Measurements from ENCODE around the gene C19orf73. TPM values are rescaled to one million over a fixed set of nuclear protein-coding genes. Genes with fewer than 3 reads are reported as not detected.
"Not testable (repeated sequence)": the region's sequence is repeated elsewhere in the genome, so short reads cannot be mapped to it uniquely, and the experiment has no call there.

The C19orf73 gene
- total and polyA plus RNA-seq, 3 experiments from 2014 or later, result 1.4 to 3.1 (median 2.5) TPM

DNA sequence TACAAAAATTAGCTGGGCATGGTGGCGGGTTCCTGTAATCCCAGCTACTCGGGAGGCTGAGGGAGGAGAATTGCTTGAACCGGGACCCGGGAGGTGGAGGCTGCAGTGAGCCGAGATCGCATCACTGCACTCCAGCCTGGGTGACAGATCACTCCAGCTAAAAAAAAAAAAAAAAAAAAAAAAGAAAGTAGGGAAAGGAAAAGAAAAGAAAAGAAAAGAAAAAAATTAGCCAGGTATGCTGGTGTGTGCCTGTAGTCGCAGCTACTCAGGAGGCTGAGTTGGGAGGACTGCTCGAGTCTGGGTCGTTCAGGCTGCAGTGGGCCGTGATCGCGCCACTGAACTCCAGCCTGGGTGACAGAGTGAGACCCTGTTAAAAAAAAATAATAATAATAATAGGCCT is 8.3 kb upstream of the C19orf73 start:
- H3K27ac ChIP-seq (ENCODE audit: low read depth, low read length); H3K36me3 ChIP-seq (ENCODE audit: insufficient read depth, low read length); H3K36me3 Mint-ChIP-seq; H3K27me3 ChIP-seq (ENCODE audit: insufficient read depth, low read length, poor library complexity, severe bottlenecking); H3K4me3 ChIP-seq (ENCODE audit: low read length); H3K9me3 Mint-ChIP-seq; H3K27me3 Mint-ChIP-seq; H3K9me3 ChIP-seq (ENCODE audit: low read length); DNase-seq: not testable (repeated sequence)
- Mint-ChIP-seq H3K4me1 (peaks cover 11 to 15% (median 14%) of the 10 kb centered on the region in 3 donors), H3K27ac (peak overlapping the region in 1 of 8 donors; percentile 66), H3K4me3 (peak overlapping the region in 1 of 7 donors; percentile 92)
- H3K4me1 ChIP-seq (ENCODE audit: insufficient read depth, low read length), result peaks cover 12% of the 10 kb centered on the region
- POLR2A ChIA-PET, result interaction anchor here (1.8 to 2.9 kb wide), 2 partner anchors 13 to 134 kb away, joined by 5 to 15 read pairs; partner anchors contain the start of genes GYS1, LIN7B and RUVBL2
- CTCF ChIA-PET, result interaction anchor here (0.7 to 3.9 kb wide), 11 partner anchors 8 to 332 kb away, joined by 3 to 16 read pairs (median 4); partner anchors contain the start of genes GYS1, LIN7B, PPFIA3 and RUVBL2

DNA sequence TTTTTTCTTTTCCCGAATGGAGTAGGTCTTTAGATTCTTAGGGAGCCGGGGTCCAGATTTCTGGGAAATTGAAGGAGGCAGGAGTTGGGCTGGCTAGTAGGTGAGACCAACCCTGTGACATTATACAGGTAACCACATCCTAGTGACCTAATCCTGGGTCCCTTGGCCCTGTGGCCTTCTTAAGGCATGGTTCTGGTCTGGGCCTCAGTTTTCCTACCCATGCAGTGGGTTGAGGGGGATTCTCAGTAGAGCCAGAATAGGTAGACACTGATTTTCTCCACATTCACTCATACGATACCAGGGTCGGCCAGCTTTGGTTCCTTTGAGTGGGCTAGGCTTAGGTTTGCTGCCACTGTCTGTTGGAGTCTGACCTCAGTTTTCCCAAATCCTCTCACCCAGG is 7.6 kb upstream of the C19orf73 start:
- H3K4me1 ChIP-seq (ENCODE audit: insufficient read depth, low read length), result peaks cover 12% of the 10 kb centered on the region
- Mint-ChIP-seq H3K4me3 (no peak overlapping the region), H3K9me3 (no peaks in the 10 kb centered on the region), H3K36me3 (no peaks in the 10 kb centered on the region), H3K27ac (no peak overlapping the region), H3K4me1 (peaks cover 11 to 15% (median 14%) of the 10 kb centered on the region in 3 donors), H3K27me3 (peaks cover 0 to 3% of the 10 kb centered on the region in 2 donors)
- no peak overlapping the region for H3K27ac ChIP-seq (ENCODE audit: low read depth, low read length)
- no peak overlapping the region for H3K4me3 ChIP-seq (ENCODE audit: low read length)
- H3K9me3 ChIP-seq (ENCODE audit: low read length), result no peaks in the 10 kb centered on the region
- ChIA-PET POLR2A (interaction anchor here (2.9 kb wide), 1 partner anchor 12 kb away, joined by 15 read pairs; the partner anchor contains the start of gene LIN7B), CTCF (interaction anchor here (0.7 to 1.7 kb wide), 3 partner anchors 13 to 305 kb away, joined by 3 to 5 read pairs (median 4); partner anchors contain the start of gene LIN7B)
- H3K27me3 ChIP-seq (ENCODE audit: insufficient read depth, low read length, poor library complexity, severe bottlenecking), result no peaks in the 10 kb centered on the region
- no peaks in the 10 kb centered on the region for H3K36me3 ChIP-seq (ENCODE audit: insufficient read depth, low read length)
- no peak for DNase-seq

DNA sequence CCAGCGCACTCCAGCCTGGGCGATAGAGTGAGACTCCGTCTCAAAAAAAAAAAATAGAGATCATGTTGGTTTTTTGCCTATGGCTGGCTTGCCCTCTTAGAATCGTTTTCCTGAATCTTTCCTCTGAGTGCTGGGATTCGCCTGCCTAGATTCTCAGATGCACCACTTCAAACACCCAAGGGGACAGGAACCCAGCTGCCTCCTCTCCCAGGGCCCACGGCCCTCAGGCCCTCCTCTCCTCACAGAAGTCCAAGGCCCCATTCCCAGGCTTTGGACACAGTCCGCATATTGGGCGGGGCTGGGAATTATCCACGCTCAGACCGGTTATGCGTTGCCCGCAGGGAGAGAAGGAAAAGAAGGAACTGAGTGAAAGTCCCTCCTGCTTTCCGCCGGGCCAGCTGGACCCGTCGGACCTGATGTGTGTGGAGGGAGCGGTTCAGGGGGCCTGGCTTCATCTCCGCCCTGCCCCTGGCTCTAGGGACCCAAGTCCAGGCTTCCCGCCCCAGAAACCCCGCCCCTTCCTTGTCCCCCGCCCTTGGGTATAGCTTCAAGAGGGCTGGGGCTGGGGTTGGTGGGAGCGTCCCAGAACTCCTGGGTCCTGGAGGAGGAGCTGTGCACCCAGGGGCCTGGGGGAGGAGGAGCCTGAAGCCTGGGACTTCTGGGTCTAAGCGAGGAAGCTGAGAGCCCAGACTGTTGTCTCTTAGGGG is 6.2 kb upstream of the C19orf73 start:
- Histone ChIP-seq H3K4me1 (ENCODE audit: insufficient read depth, low read length) (peaks cover 12% of the 10 kb centered on the region), H3K4me3 (ENCODE audit: low read length) (no peak overlapping the region), H3K27me3 (ENCODE audit: insufficient read depth, low read length, poor library complexity, severe bottlenecking) (no peaks in the 10 kb centered on the region), H3K9me3 (ENCODE audit: low read length) (no peaks in the 10 kb centered on the region), H3K36me3 (ENCODE audit: insufficient read depth, low read length) (no peaks in the 10 kb centered on the region), H3K27ac (ENCODE audit: low read depth, low read length) (no peak overlapping the region)
- POLR2A ChIA-PET, result interaction anchor here (0.5 kb wide), 1 partner anchor 8 kb away, joined by 3 read pairs; no protein-coding TSS in a partner anchor
- Mint-ChIP-seq H3K9me3 (no peaks in the 10 kb centered on the region), H3K4me1 (peaks cover 19 to 24% (median 21%) of the 10 kb centered on the region in 3 donors), H3K27me3 (peaks cover 0 to 3% of the 10 kb centered on the region in 2 donors), H3K27ac (no peak overlapping the region), H3K4me3 (no peak overlapping the region), H3K36me3 (no peaks in the 10 kb centered on the region)
- DNase-seq, result no peak
- CTCF ChIA-PET, result interaction anchor here (0.8 to 1.4 kb wide), 4 partner anchors 10 to 132 kb away, joined by 3 to 4 read pairs (median 3); partner anchors contain the start of genes GYS1 and RUVBL2

DNA sequence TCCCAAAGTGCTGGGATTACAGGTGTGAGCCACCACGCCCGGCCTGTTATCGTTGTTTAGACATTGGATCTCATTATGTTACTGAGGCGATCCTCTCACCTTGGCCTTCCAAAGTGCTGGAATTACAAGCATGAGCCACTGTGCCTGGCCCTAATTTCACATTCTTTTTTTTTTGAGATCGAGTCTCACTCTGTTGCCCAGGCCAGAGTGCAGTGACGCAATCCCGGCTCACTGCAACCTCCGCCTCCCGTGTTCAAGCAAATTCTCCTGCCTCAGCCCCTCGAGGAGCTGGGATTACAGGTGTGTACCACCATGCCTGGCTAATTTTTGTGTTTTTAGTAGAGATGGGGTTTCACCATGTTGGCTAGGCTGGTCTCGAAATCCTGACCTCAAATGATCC is 4.3 kb upstream of the C19orf73 start:
- H3K4me3 ChIP-seq (ENCODE audit: low read length); H3K27me3 ChIP-seq (ENCODE audit: insufficient read depth, low read length, poor library complexity, severe bottlenecking); CTCF ChIA-PET; H3K36me3 ChIP-seq (ENCODE audit: insufficient read depth, low read length); H3K9me3 ChIP-seq (ENCODE audit: low read length); H3K9me3 Mint-ChIP-seq; H3K27ac ChIP-seq (ENCODE audit: low read depth, low read length); DNase-seq; POLR2A ChIA-PET; H3K27ac Mint-ChIP-seq; H3K4me1 ChIP-seq (ENCODE audit: insufficient read depth, low read length); H3K27me3 Mint-ChIP-seq; H3K36me3 Mint-ChIP-seq: not testable (repeated sequence)
- Mint-ChIP-seq H3K4me3 (peak overlapping the region in 1 of 7 donors; percentile 76), H3K4me1 (peaks cover 14 to 24% (median 16%) of the 10 kb centered on the region in 3 donors)

DNA sequence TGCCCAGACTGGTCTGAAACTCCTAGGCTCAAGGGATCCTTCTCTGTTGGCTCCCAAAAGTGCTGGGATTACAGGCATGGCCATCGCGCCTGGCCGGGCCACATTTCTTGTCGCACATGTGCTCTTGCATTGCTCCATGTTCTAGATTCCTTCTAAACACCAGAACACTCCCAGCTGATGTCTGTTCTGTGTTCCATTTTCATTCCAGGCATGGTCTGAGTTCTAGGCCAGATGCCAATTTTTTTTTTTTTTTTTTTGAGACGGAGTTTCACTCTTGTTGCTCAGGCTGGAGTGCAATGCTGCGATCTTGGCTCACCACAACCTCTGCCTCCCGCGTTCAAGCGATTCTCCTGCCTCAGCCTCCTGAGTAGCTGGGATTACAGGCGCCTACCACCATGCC is 2.9 kb upstream of the C19orf73 start:
- DNase-seq; H3K27me3 ChIP-seq (ENCODE audit: insufficient read depth, low read length, poor library complexity, severe bottlenecking); POLR2A ChIA-PET; H3K4me1 ChIP-seq (ENCODE audit: insufficient read depth, low read length); H3K4me3 ChIP-seq (ENCODE audit: low read length); H3K36me3 ChIP-seq (ENCODE audit: insufficient read depth, low read length); H3K9me3 ChIP-seq (ENCODE audit: low read length); H3K27ac Mint-ChIP-seq; H3K9me3 Mint-ChIP-seq; H3K27me3 Mint-ChIP-seq; H3K27ac ChIP-seq (ENCODE audit: low read depth, low read length); H3K36me3 Mint-ChIP-seq: not testable (repeated sequence)
- Mint-ChIP-seq H3K4me1 (peaks cover 21 to 30% (median 25%) of the 10 kb centered on the region in 3 donors), H3K4me3 (peak overlapping the region in 2 of 7 donors; percentile 27 to 79)
- CTCF ChIA-PET, result interaction anchor here (1.1 to 2.3 kb wide), 2 partner anchors 15 to 128 kb away, joined by 3 to 5 read pairs; partner anchors contain the start of genes GYS1 and RUVBL2

DNA sequence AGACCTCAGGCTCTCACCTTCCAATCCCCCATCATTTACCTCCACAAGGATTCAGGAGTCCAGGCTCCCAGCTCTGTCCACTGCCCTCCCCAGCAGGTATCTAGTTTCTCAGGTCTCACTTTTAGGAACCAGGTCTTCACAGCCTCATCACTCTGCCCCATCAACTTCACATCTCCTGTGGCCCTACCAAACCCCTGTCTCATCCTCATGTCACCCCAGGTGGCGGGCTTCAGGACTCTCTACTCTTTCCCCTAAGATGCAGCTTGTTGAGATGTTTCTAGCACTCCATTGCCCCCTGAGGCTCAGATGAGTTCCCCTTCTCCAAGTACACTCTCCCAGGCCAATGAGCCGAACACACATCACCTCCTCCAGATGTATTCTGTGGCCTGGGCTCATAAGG is 1.9 kb upstream of the C19orf73 start:
- no peaks in the 10 kb centered on the region for H3K9me3 Mint-ChIP-seq
- peaks cover 9% of the 10 kb centered on the region for H3K4me1 ChIP-seq (ENCODE audit: insufficient read depth, low read length)
- peak overlapping the region in 5 of 8 donors; percentile 4 to 72 (median 29) for H3K27ac Mint-ChIP-seq
- H3K27me3 ChIP-seq (ENCODE audit: insufficient read depth, low read length, poor library complexity, severe bottlenecking), result no peaks in the 10 kb centered on the region
- ChIA-PET POLR2A (no interaction called here), CTCF (interaction anchor here (0.9 to 2.3 kb wide), 4 partner anchors 14 to 127 kb away, joined by 3 to 5 read pairs (median 4); partner anchors contain the start of genes GYS1 and RUVBL2)
- no peaks in the 10 kb centered on the region for H3K36me3 ChIP-seq (ENCODE audit: insufficient read depth, low read length)
- peak overlapping the region; percentile 52 to 86 (median 69) for H3K4me3 Mint-ChIP-seq
- no peaks in the 10 kb centered on the region for H3K9me3 ChIP-seq (ENCODE audit: low read length)
- H3K4me1 Mint-ChIP-seq, result peaks cover 28 to 38% (median 33%) of the 10 kb centered on the region in 3 donors
- H3K27me3 Mint-ChIP-seq, result no peaks in the 10 kb centered on the region
- H3K4me3 ChIP-seq (ENCODE audit: low read length), result no peak overlapping the region
- H3K36me3 Mint-ChIP-seq, result peaks cover 0 to 3% (median 0%) of the 10 kb centered on the region in 3 donors
- no peak overlapping the region for H3K27ac ChIP-seq (ENCODE audit: low read depth, low read length)
- DNase-seq, result no peak

DNA sequence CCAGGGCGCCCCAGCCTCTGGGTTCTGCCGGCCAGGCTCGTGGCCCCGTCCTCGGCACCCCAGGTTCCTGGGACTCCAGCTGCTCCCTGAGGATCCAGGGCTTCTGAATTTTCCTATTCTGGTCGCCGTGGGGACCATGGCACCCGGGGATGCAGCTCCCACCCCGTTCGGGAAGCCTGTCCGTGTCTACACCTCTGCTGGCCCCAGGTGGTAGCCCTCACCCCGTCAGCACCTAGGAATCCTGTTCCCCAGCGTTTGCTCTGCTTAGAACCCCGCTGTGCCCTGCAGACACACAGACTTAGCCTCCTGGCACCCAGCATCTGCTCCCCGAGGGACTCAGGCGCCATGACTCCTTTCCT is 1.4 kb upstream of the C19orf73 start:
- H3K27me3 ChIP-seq (ENCODE audit: insufficient read depth, low read length, poor library complexity, severe bottlenecking), result no peaks in the 10 kb centered on the region
- no peak for DNase-seq
- ChIA-PET CTCF (interaction anchor here (1.3 to 2.3 kb wide), 2 partner anchors 8 to 14 kb away, joined by 3 to 5 read pairs; no protein-coding TSS in a partner anchor), POLR2A (interaction anchor here (0.9 kb wide), 1 partner anchor 127 kb away, joined by 3 read pairs; the partner anchor contains the start of gene RUVBL2)
- Mint-ChIP-seq H3K9me3 (no peaks in the 10 kb centered on the region), H3K27me3 (no peaks in the 10 kb centered on the region), H3K27ac (peak overlapping the region in 5 of 8 donors; percentile 4 to 83 (median 29)), H3K36me3 (peaks cover 0 to 3% (median 0%) of the 10 kb centered on the region in 3 donors), H3K4me1 (peaks cover 28 to 39% (median 35%) of the 10 kb centered on the region in 3 donors), H3K4me3 (peak overlapping the region; percentile 67 to 86 (median 75))
- peaks cover 9% of the 10 kb centered on the region for H3K4me1 ChIP-seq (ENCODE audit: insufficient read depth, low read length)
- H3K36me3 ChIP-seq (ENCODE audit: insufficient read depth, low read length), result no peaks in the 10 kb centered on the region
- no peaks in the 10 kb centered on the region for H3K9me3 ChIP-seq (ENCODE audit: low read length)
- no peak overlapping the region for H3K4me3 ChIP-seq (ENCODE audit: low read length)
- no peak overlapping the region for H3K27ac ChIP-seq (ENCODE audit: low read depth, low read length)
